HG02870 (cell line): ENCODE results near the gene RBBP8NL.
"Not testable (repeated sequence)": the region's sequence is repeated elsewhere in the genome, so short reads cannot be mapped to it uniquely, and the experiment has no call there.

Experiments used
- ATAC-seq: cut with Tn5 transposase; IDR thresholded peaks from one replicate; pipeline ENCODE4 v1.9.1; 2021; ENCODE audit warnings: mild to moderate bottlenecking, moderate library complexity; ENCODE audit not compliant: unreplicated experiment

RBBP8NL gene

DNA sequence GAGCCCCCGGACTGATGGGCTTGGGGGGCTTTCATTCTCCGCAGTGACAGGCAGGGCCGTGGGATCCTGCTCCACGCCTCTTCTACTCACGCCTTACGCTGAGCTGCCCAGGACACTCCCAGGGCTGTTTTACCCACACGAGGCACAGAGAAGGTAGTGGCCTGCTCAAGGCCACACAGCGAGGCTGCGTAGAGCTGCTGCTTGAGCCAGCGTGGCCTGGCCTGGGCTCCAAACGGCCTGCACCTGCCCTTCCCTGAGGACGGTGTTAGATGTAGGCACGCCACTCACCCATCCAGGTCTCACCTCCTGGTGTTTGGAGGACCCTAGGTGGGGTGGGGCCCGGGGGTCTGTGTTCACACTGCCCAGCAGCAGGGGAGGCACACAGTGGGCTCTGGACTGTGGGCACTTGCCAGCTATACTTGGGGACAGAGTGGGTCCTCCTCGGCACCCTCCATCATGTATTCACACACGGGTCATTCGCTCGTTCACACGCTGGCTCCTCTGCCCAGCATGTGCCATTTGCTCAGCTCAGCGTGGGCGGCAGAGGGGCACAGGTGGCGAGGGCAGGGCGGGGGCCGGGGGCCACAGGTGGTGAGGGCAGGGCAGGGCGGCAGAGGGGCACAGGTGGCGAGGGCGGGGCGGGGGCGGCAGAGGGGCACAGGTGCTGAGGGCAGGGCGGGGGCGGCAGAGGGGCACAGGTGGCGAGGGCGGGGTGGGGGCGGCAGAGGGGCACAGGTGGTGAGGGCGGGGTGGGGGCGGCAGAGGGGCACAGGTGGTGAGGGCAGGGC lies 18.4 kb upstream of the RBBP8NL start:
- ATAC-seq: no peak

DNA sequence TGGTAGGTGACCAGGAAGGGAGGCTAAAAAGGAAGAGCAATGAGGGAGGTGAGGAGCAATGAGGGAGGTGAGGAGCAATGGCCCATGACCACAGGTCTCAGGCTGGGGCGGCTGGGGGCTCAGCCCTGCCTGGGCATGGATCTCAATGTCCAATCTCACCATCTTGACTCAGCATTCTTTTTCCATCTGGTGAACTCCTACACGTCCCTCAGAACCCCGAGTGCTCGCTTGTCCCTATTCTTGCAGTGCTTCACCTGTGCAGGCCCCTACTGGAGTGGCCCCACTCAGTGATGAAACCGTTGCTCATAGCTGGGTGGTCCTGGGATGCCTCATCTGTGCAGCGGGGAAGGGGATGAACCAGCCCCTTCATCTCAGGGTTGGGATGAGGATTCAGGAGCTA lies 16.9 kb upstream of the RBBP8NL start:
- ATAC-seq: no peak

DNA sequence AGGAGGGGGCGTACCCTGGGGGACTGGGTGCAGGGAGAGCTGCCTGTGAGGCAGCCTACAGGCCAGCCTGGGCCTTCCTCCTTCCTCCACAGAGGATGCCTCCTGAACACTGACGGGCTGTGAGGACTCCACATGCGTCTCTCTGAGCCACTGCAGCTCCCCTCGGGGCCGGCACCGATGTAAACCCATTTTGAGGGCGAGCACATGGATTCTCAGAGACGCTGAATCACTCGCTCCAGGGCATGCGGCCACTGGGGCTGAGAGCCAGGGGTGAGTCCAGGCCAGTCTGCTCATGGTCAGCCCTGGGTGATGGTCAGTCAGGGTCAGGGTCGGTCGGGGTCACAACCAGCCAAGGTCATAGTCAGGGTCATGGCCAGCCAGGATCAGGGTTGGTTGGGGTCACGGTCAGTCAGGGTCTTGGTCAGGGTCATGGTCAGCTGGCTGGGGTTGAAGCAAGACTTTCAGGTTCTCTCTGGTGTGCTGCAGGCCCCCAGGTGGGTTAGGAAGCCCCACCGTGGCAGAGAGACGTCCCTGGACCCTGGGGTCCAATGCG lies 14.7 kb upstream of the RBBP8NL start:
- no peak for ATAC-seq

DNA sequence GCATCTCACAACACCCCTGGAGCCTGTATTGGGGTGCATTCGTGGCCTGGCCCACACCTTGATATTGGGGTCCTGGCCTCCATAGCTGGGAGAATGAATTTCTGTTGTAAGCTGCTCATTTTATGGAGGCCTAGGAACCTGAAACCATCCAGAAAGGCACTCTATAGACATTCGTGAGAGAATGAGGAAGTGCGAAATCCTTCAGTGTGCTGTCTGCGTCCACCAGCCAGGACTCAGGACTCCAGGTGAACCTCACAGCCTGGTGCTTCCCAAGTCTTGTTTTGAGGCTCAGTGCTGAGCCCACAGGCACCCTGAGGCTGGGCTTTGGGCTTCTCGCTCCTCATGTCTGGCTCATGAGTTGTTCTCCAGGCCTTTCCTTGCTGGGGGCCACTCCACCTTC lies 11.9 kb upstream of the RBBP8NL start:
- ATAC-seq: no peak

DNA sequence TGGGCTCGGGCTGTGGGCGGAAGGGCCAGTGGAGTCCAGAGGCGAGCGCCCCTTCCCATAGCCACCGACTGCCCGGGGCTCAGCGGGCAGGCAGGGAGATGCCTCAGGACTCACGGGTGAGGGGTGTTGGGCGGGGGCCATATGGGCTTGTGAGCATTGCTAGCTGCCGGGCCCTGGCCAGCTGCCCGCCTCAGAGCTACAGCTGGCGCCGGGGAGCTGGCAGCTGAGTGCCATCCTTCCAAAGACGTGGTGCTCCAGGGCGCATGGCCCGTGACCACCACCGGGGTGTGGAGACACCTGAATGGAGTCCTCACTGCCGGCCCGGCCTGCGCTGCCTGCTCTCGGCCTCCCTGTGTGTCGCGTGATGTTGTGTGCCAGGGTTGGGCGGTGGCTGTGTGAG lies 10.6 kb upstream of the RBBP8NL start:
- no peak for ATAC-seq

DNA sequence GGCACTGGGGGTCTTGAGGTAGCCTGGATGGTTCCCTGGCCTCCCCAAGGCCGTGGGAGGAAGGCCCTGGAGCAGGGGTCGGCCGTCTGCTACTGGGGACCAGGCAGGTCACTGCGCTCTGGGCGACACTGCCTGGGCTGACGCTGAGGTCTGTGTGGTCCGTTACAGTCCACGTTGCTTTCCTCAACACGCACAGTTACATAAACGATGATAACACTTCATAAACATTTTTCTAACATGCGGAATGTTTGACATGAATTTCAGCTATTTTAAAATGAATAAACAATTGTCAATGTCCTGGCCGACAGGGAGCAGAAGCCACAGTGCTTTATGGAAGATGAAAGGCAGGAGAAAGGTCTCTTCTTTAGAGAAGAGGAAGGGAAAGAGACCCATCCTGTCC lies 10.2 kb upstream of the RBBP8NL start:
- no peak for ATAC-seq

DNA sequence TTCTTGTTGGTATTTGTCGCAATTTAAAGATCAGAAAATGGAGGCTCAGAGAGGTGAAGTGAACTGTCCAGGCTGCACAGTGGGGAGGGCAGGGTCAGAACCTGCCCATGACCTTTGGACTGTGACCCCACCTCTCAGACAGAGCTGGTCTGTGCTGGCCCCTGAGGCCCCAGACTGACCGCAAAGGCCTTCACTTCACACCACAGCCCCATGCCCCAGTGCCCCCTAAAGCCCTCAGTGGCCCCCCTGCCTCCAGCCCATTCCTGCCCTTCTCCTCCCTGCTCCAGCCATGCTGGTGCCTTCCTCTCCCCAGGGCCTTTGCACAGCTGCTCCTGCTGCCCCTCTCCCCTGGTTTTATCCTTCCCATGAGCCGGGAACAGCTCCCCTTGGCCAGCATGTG lies 9.4 kb upstream of the RBBP8NL start:
- no peak for ATAC-seq

DNA sequence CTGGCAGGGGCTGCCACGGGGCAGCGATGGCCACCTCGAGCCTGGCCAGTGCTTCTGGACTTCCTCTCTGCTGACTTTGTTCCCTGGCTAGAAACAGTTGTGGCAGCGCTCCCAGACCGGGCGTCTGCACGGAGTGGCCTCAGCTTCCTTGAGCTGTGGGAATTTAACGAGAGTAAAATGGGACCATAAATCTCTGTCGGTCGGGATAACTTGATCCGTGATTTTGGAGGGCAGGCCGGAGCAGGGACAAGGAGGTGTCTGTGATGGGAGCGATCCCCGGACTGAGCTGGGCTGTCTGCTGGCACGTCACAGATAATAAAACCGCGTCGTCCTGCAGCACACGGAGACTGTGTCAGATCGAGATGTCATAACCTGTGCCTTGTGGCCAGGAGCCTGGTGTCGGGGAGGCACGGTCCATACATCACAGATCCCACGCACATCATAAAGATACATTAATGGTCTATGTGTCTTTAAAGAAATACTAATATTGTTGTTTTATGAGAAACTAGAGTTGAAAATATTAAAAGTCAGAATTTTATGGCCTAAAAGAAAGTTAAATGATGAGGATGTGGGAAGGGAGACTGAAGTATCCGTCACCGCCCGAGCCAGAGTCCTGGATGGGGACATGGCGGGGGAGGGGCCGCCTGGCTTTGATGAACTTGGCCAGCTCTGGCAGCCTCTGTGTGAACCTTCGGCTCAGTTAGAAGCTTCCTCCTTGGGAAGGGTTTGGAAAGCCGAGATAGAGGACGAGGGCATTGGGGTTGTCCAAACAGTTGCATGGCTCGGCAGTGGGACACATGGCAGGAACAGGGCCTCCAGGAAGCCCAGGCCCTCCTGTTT lies 6.5 kb upstream of the RBBP8NL start:
- no peak for ATAC-seq

DNA sequence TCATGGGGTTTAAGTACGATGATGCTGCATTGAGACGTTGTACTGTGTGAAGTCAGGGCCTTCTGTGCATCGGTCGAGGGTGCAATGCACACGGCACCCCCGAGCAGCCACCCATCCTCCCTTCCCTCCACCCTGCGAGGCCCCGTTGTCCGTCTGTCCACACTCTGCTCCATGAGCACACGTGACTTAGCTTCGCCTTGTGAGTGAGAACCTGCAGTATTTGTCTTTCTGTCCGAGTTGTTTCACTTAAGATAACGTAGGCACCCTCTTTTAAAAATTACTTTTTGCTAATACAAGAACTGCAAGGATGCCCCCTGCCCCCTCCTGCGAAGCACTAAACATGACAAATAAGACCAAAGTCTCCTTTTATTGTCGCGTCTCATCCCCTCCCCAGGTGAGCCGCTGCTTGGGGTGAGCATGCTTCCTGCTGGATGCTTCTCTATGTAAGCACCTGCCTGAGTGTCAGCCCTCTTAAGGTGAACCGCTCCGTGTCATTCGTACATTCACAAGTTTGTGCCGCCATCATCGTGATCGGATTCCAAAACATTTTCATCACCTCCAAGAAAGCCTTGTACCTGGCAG lies 3.6 kb upstream of the RBBP8NL start:
- ATAC-seq: no peak

DNA sequence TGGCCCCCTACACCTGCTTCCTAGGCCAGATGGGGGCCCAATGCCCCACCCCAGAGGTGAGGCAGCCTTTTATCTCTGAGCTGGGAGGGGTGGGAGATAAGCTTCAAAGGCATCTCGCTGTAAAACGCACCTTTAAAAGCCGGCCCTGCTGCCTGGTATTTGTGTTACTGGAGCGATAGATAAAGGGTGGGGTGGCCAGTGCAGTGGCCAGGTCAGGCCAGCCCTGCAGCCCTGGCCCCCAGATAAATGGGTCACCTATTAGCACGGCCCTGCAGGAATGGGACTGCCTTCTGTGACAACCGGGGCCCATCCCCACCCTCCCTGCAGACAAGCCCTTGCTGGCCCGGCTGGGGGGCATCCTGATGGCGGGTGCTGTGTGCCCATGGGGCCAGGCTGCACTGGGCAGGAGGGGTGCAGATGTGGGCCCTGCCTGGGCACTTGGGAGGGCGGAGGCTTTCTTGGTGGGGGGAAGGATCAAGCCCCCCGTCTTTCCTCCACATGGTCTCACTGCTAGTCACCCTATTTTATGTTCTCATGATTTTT lies 3.0 kb upstream of the RBBP8NL start:
- no peak for ATAC-seq

DNA sequence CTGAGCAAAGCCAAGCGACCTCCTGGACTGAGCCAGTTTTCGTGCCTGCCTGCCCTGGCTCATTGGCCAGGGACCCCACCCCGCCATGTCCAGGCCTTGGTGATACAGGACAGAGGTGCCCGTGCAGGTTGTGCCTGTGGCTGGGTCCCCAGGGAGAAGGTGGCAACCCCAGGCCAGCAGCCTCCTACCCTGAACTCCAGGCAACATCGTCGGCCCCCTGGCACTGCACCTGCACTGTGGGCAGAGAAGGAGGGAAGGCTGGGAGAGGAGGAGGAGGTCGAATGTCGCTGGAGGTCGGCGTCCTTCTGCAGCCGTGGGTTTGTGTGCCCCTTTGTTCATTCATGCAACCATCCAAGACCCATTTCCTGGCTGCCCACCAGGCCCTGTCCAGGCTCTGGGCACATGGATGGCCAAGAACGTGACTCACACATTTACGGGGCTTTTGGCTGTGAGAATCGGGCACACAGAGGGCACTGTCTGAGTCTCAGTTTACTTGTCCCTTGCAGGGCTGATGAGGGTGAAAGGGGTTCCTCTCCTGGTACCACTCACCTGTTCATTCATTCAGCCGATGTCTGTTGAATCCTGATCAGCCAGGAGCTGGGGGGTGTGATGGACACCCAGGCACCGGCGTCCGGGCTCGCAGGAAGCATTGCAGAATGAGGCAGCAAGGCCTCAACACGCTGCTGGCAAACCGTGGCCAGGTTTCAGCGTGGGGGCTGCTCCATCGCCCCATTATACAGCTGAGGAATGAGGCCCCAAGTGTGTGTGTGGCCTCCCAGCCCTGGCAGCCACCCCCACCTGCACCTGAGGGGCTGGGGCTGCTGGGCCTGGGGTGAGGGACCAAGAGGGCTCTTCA lies 2.3 kb upstream of the RBBP8NL start:
- no peak for ATAC-seq

DNA sequence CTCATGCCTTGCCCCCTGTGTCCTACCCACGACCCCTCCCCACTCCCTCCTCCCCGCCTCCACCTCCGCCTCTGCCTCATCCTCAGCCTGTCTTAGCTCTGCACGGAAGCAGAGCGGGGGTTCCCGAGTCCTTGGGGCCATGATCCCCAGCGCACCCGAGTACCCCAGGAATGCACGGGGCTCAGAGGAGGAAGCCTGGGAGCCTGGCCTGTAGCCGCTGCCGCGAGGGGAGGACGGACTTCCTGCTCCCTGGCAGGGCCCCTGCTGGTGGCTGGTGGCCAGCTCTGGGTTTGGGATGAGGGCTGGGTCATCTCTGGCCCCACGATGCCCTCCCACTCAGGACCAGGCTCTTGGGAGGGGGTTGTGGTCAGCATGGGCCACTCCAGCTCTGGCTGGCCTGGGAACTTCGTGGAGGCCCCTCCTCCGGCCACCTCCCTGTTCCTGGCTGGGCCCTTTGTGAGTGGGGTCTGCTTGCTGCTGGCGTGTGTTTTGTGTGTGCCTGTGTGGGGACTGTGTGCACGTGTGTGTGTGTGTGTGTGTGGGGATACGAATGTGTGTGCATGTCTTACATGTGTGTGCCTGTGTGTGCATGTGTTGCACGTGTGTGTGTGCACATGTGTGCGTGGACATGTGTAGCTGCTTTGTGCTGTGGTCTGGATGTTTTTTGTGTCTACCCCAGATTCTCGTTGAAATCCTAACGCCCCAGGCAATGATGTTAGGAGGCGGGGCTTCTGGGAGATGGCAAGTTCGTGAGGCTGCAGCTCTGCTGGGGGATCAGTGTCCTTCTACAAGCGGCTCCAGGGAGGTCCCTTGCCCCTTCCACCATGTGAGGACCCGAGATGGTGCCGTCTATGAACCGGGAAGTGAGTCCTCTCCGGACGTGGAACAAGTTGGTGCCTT lies 1.3 kb upstream of the RBBP8NL start:
- ATAC-seq: no peak

DNA sequence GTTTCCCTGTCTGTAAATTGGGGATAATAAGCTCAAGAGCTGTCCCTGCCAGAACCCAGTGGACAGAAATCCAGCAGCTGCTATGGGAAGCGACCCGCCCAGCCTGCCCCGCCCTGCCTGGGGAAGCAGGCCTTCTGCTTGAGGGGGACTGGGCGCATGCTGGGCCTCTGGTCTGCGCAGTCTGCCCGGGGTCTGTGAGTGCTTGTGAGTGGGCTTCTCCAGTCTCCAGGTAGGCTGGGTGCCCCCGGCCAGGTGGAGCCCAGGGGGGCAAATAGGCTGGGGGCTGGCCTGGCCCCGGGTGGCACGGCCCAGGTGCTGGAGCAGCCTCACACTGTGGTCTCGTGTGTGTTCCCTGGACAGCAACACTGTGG lies 648 bp upstream of the RBBP8NL start:
- ATAC-seq: no peak

DNA sequence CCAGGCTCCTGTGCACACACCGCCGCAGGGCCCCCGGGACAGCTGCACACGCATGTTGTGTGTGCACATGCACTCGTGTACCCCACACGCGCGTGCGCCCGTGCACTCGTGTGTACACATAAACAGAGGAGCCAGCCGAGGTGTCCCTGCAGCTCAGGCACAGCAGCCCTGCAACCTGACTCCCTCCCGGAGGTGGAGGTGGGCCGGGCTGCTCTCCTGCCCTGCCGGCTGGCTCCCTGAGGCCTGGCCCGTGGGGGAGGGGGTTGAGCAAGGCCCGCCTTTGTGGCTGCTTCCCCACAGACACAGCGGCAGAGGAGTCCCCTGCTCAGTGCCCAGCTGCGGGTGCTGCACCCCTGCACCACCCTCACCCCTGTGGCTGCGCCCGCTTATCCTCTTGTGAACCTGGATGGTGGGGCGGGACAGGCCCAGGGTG lies 624 bp downstream of the RBBP8NL start:
- no peak for ATAC-seq

DNA sequence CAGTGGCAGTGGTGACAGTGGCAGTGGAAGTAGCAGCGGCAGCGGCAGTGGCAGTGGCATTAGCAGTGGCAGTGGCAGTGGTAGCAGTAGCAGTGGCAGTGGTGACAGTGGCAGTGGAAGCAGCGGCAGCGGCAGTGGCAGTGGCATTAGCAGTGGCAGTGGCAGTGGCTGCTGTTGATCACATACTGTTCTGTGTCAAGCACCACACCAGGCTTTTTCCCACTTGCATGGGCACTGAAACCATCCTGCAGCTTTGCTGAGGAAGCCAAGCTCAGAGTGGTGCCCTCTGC lies 1.3 kb downstream of the RBBP8NL start:
- not testable (repeated sequence) for ATAC-seq

DNA sequence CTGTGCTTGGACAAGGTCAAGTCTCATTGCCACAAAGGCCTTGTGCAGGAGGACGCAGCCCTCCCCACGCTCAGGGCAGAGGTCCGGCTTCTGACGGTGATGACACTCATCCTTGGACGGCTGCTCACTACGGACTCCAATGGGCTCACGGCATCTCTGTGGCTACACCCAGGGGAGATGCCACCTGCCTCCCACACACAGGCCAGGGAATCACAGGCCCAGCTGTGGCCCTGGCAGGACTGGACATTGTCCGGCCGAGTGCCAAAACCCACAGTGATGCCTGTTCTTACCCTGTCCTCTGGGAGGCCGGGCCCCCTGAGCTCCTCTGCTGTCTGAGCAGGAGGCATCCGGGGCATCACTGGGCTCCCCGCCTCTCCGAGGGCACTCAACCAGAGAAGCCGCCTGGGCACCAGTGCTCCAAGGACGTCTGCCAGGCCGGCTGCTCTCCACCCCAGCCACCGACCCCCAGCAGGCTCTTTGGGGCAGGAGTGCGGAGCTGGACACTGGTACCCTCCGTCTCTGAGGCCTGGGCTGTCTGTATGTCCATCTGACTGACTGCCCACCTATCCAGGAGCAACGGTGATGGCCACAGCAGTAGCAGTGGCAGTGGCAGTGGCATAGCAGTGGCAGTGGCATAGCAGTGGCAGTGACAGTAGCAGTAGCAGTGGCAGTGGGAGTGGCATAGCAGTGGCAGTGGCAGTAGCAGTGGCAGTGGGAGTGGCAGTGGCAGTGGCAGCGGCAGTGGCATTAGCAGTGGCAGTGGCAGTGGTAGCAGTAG lies 1.9 kb downstream of the RBBP8NL start:
- ATAC-seq: no peak

DNA sequence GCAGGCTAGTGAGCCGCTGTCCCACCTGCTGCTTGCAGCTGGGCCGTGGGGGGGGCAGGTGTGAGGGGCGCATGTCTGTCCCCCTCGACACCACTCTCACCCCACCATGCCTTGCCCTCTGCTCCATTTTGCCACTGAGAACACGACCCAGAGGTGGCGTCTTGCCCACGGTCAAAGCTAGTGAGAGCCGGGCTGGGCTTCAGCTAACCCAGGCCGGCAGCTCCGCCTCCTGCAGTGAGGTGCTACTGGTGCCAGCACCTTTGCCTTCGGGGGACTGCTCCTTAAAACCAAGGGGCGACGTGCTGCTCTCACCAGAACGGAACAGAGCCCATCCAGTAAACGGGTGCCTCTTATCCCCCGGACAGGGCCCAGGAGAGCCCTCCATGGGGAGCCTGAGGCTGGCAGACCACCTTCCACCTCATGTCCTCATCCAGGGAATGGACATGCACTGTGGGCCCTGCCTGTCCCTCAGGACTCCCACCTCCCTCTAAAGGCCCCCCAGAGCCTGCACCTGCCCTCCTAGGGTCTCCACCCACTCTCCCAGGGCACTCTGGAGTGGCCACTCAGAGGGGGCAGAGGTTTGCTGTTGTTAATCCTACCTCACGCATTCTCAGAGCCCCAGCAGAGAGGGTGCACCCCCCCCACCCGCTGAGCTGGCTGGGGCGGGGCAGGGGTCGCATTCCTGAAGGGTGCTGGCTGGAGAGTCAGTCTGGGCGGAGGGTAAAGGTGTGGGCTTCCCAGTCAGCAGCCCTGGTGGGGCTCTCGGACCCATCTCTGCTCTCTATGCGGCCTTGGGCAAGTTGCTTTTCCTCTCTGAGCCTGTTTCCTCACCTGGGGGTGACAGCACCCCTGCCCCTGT lies 2.9 kb downstream of the RBBP8NL start:
- no peak for ATAC-seq

DNA sequence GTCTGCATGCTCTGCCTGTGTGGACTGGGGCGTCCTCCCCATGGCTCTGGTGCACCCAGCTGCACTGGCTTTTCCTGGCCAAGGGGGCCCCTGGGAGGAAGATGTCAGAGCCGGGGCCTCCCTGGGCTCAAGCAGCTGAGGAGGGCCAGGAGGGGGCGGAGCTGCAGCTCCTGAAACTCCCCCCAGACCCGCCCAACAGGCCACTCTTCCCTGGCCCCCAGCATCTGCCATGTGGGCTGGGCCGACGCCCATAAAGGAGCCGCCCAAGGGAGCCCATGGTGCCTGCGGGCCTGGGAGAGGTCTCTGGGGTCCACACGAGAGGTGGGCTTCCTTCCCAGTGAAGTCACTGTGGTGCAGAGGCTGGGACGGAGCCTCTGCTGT lies 4.0 kb downstream of the RBBP8NL start:
- ATAC-seq: no peak
